Caco-2 (cell line): ENCODE results near the gene ATP9B. TPM values are rescaled to one million over a fixed set of nuclear protein-coding genes. Genes with fewer than 3 reads are reported as not detected.

Experiments used
- BruUV-seq: library from RNA; stranded (reverse); fragments of 400-500 nt; replicated peaks from 2 replicates; lab custom pipeline; 2021; lab: Mats Ljungman, UMichigan
- CTCF ChIA-PET: fragments of 300-600 bp; sonication (Branson Sonifier 250); formaldehyde crosslinking; loops from one replicate; lab custom pipeline; 2022; ENCODE audit warnings: antibody characterized with exemption; lab: Charles Lee
- POLR2A ChIA-PET: fragments of 300-600 bp; sonication (Branson Sonifier 250); formaldehyde crosslinking; loops from one replicate; lab custom pipeline; 2022; ENCODE audit warnings: antibody characterized with exemption; lab: Charles Lee
- DNase-seq, 2 experiments: peaks; one replicate each; pipeline versions ENCODE4 v3.0.0 to v3.0.0-alpha.2; 2020 to 2022
- H3K27me3 ChIP-seq: replicated peaks from 2 replicates; pipeline ENCODE4 v1.6.0; 2011; ENCODE audit warnings: low read length; ENCODE audit not compliant: control insufficient read depth, insufficient read depth
- H3K36me3 ChIP-seq: 2 replicates; pipeline ENCODE4 v1.5.1; 2011; ENCODE audit warnings: low read length; ENCODE audit not compliant: control insufficient read depth, insufficient read depth
- H3K4me1 ChIP-seq: fragments of 250-450 bp; sonication (Bioruptor Pico); 2 replicates; pipeline ENCODE4 v1.5.1; 2020; ENCODE audit warnings: mild to moderate bottlenecking
- H3K4me3 ChIP-seq: 2 replicates; pipeline ENCODE4 v1.5.1; 2011; ENCODE audit warnings: low read depth, mild to moderate bottlenecking, control low read depth, low read length
- H3K9me3 ChIP-seq: fragments of 250-450 bp; sonication (Bioruptor Pico); 2 replicates; pipeline ENCODE4 v1.5.1; 2020; ENCODE audit warnings: mild to moderate bottlenecking, moderate library complexity
- H3K27ac Mint-ChIP-seq: one replicate; pipeline ENCODE4 v1.8.0; 2022; ENCODE audit warnings: mixed read lengths; ENCODE audit not compliant: unreplicated experiment
- H3K27me3 Mint-ChIP-seq: one replicate; pipeline ENCODE4 v1.8.0; 2022; ENCODE audit warnings: mixed read lengths; ENCODE audit not compliant: insufficient read depth, unreplicated experiment
- H3K36me3 Mint-ChIP-seq: one replicate; pipeline ENCODE4 v1.8.0; 2022; ENCODE audit warnings: mild to moderate bottlenecking, mixed read lengths; ENCODE audit not compliant: insufficient read depth, unreplicated experiment
- H3K4me1 Mint-ChIP-seq: one replicate; pipeline ENCODE4 v1.8.0; 2022; ENCODE audit warnings: low read depth, mixed read lengths; ENCODE audit not compliant: unreplicated experiment
- H3K4me3 Mint-ChIP-seq: one replicate; pipeline ENCODE4 v1.8.0; 2022; ENCODE audit warnings: mild to moderate bottlenecking, moderate library complexity, mixed read lengths; ENCODE audit not compliant: unreplicated experiment
- H3K9me3 Mint-ChIP-seq: one replicate; pipeline ENCODE4 v1.8.0; 2022; ENCODE audit warnings: mixed read lengths; ENCODE audit not compliant: unreplicated experiment
- CTCF ChIP-seq, 2 experiments: fragments of 200-600 bp in 1 of 2; IDR thresholded peaks; 1 replicate in 1 of 2; 2 replicates in 1 of 2; pipeline versions ENCODE4 v1.5.1 to v1.8.0; 2011 to 2022; ENCODE audit warnings: antibody characterized with exemption in 1 of 2, control low read depth in 1 of 2, inconsistent platforms in 1 of 2, low read depth in 1 of 2, low read length in 1 of 2, mild to moderate bottlenecking in 1 of 2, moderate library complexity in 1 of 2; ENCODE audit not compliant: insufficient read depth in 1 of 2, severe bottlenecking in 1 of 2, unreplicated experiment in 1 of 2
- intact Hi-C: fragments of 100-400 bp; cut with micrococcal nuclease; formaldehyde crosslinking; loops from one replicate; pipeline ENCODE4 v1.10.0; 2022; ENCODE audit not compliant: unreplicated experiment
- total RNA-seq: library from RNA; stranded (reverse); gene quantifications from 2 replicates; pipeline ENCODE4 v1.2.3, GENCODE V29; 2022

The ATP9B gene
- total RNA-seq, 1 experiment from 2014 or later: 15.8 TPM

- no peaks in the 10 kb centered on the region for H3K27me3 Mint-ChIP-seq
- no TSS peak for BruUV-seq
- Histone ChIP-seq H3K36me3 (no peaks in the 10 kb centered on the region; the same call in 1 of the 2 replicates), H3K9me3 (no peaks in the 10 kb centered on the region), H3K4me1 (no peaks in the 10 kb centered on the region), H3K4me3 (no peak overlapping the region), H3K27me3 (no peaks in the 10 kb centered on the region)
- ChIA-PET CTCF (no interaction called here), POLR2A (no interaction called here)
- H3K4me1 Mint-ChIP-seq: no peaks in the 10 kb centered on the region
- no peaks in the 10 kb centered on the region for H3K9me3 Mint-ChIP-seq
- peaks cover 6% of the 10 kb centered on the region for H3K36me3 Mint-ChIP-seq
- no peak overlapping the region for H3K27ac Mint-ChIP-seq
- H3K4me3 Mint-ChIP-seq: no peak overlapping the region
- no peak for TF ChIP-seq CTCF (IDR thresholded peaks at IDR 0.05; ENCODE audit: insufficient read depth in 1 of 2, low read depth in 1 of 2, low read length in 1 of 2, severe bottlenecking in 1 of 2, unreplicated experiment in 1 of 2)
- intact Hi-C loops: no loop called here
- no peak for DNase-seq
Measured at GRCh38 chr18:79367480-79367879, 298.3 kb downstream of the ATP9B start.

- Histone ChIP-seq H3K36me3 (no peaks in the 10 kb centered on the region; the same call in 1 of the 2 replicates), H3K4me3 (no peak overlapping the region), H3K9me3 (no peaks in the 10 kb centered on the region), H3K27me3 (no peaks in the 10 kb centered on the region), H3K4me1 (no peaks in the 10 kb centered on the region)
- Mint-ChIP-seq H3K27me3 (no peaks in the 10 kb centered on the region), H3K9me3 (no peaks in the 10 kb centered on the region), H3K27ac (no peak overlapping the region), H3K36me3 (peaks cover 6% of the 10 kb centered on the region), H3K4me3 (no peak overlapping the region), H3K4me1 (no peaks in the 10 kb centered on the region)
- intact Hi-C loops: no loop called here
- POLR2A ChIA-PET: no interaction called here
- BruUV-seq: no TSS peak
- CTCF ChIA-PET: no interaction called here
- TF ChIP-seq CTCF (IDR thresholded peaks at IDR 0.05; ENCODE audit: insufficient read depth in 1 of 2, low read depth in 1 of 2, low read length in 1 of 2, severe bottlenecking in 1 of 2, unreplicated experiment in 1 of 2): no peak
- no peak for DNase-seq
Measured at GRCh38 chr18:79367989-79368388, 298.8 kb downstream of the ATP9B start.

- H3K36me3 Mint-ChIP-seq: peaks cover 6% of the 10 kb centered on the region
- no peak overlapping the region for H3K27ac Mint-ChIP-seq
- TF ChIP-seq CTCF (IDR thresholded peaks at IDR 0.05; ENCODE audit: insufficient read depth in 1 of 2, low read depth in 1 of 2, low read length in 1 of 2, severe bottlenecking in 1 of 2, unreplicated experiment in 1 of 2): no peak
- no peaks in the 10 kb centered on the region for H3K9me3 ChIP-seq
- no peaks in the 10 kb centered on the region for H3K4me1 ChIP-seq
- intact Hi-C loops: no loop called here
- H3K4me1 Mint-ChIP-seq: no peaks in the 10 kb centered on the region
- no peaks in the 10 kb centered on the region for H3K27me3 ChIP-seq
- no peak overlapping the region for H3K4me3 Mint-ChIP-seq
- no peaks in the 10 kb centered on the region for H3K9me3 Mint-ChIP-seq
- no peak overlapping the region for H3K4me3 ChIP-seq
- no peak for DNase-seq
- ChIA-PET POLR2A (no interaction called here), CTCF (no interaction called here)
- no peaks in the 10 kb centered on the region; the same call in 1 of the 2 replicates for H3K36me3 ChIP-seq
- BruUV-seq: no TSS peak
- H3K27me3 Mint-ChIP-seq: no peaks in the 10 kb centered on the region
Measured at GRCh38 chr18:79368681-79369080, 299.5 kb downstream of the ATP9B start.
